H54 (cell line): ENCODE measurements around the gene BOLL.
"Not testable (repeated sequence)": the region's sequence is repeated elsewhere in the genome, so short reads cannot be mapped to it uniquely, and the experiment has no call there.

ENCODE experiments used
- DNase-seq: peaks from one replicate; pipeline ENCODE4 v3.0.0; 2011; ENCODE audit warnings: low spot score, mixed read lengths; ENCODE audit not compliant: insufficient read length
- FAIRE-seq: peaks from 3 replicates; lab custom pipeline; 2011; peaks lifted over from hg19 to GRCh38; lab: Jason Lieb, UNC
- POLR2A ChIP-seq: IDR thresholded peaks from 2 replicates; pipeline ENCODE4 v1.6.1; 2011; ENCODE audit warnings: low read depth, mild to moderate bottlenecking, low read length

BOLL gene

GRCh38 chr2:197784956-197785941 is at the start of gene BOLL:
TSS of gene BOLL (minus strand) at chr2:197785319. CDS start at chr2:197781850, 3,469 bp downstream.
- FAIRE-seq (no peak), DNase-seq (no peak)
- TF ChIP-seq POLR2A: no peak

- DNase-seq, FAIRE-seq: not testable (repeated sequence)
These were observed 49.7 kb upstream of the BOLL start for GRCh38 chr2:197834771-197835170.

GRCh38 chr2:197828464-197829135 is 43.5 kb upstream of the BOLL start:
- FAIRE-seq: no peak

GRCh38 chr2:197827618-197828017 is 42.5 kb upstream of the BOLL start:
- FAIRE-seq: no peak
- TF ChIP-seq POLR2A: no peak

More at GRCh38 chr2:197828464-197829135, 43.5 kb upstream of the BOLL start:
- TF ChIP-seq POLR2A: no peak
- DNase-seq: no peak

GRCh38 chr2:197822333-197822732 is 37.2 kb upstream of the BOLL start:
- FAIRE-seq (no peak), DNase-seq (no peak)
- TF ChIP-seq POLR2A: no peak

More at GRCh38 chr2:197827618-197828017, 42.5 kb upstream of the BOLL start:
- DNase-seq: no peak

- TF ChIP-seq POLR2A: no peak
- FAIRE-seq (no peak), DNase-seq (no peak)
These were observed 36.6 kb upstream of the BOLL start for GRCh38 chr2:197821550-197822289.

GRCh38 chr2:197814526-197814925 is 29.4 kb upstream of the BOLL start:
- no peak for TF ChIP-seq POLR2A
- no peak for FAIRE-seq

GRCh38 chr2:197813093-197813787 is 28.1 kb upstream of the BOLL start:
- DNase-seq (peak; percentile 41), FAIRE-seq (peak; percentile 72)
- TF ChIP-seq POLR2A: no peak

More at GRCh38 chr2:197814526-197814925, 29.4 kb upstream of the BOLL start:
- no peak for DNase-seq

GRCh38 chr2:197810491-197810890 is 25.4 kb upstream of the BOLL start:
- DNase-seq: no peak
- no peak for TF ChIP-seq POLR2A
- no peak for FAIRE-seq

GRCh38 chr2:197810016-197810415 is 24.9 kb upstream of the BOLL start:
- no peak for FAIRE-seq
- no peak for TF ChIP-seq POLR2A
- no peak for DNase-seq

GRCh38 chr2:197809064-197809463 is 23.9 kb upstream of the BOLL start:
- no peak for TF ChIP-seq POLR2A
- FAIRE-seq (no peak), DNase-seq (no peak)

- DNase-seq: no peak
- FAIRE-seq: no peak
These were observed 20.9 kb upstream of the BOLL start for GRCh38 chr2:197805715-197806633.

More at GRCh38 chr2:197805715-197806633, 20.9 kb upstream of the BOLL start:
- no peak for TF ChIP-seq POLR2A
